GM21619 (cell line): ENCODE data around the gene PPP1R14C.
"Not testable (repeated sequence)": the region's sequence is repeated elsewhere in the genome, so short reads cannot be mapped to it uniquely, and the experiment has no call there.

Experiments
- ATAC-seq: cut with Tn5 transposase; IDR thresholded peaks from one replicate; pipeline ENCODE4 v1.9.1; 2021; ENCODE audit not compliant: unreplicated experiment

Gene PPP1R14C

DNA sequence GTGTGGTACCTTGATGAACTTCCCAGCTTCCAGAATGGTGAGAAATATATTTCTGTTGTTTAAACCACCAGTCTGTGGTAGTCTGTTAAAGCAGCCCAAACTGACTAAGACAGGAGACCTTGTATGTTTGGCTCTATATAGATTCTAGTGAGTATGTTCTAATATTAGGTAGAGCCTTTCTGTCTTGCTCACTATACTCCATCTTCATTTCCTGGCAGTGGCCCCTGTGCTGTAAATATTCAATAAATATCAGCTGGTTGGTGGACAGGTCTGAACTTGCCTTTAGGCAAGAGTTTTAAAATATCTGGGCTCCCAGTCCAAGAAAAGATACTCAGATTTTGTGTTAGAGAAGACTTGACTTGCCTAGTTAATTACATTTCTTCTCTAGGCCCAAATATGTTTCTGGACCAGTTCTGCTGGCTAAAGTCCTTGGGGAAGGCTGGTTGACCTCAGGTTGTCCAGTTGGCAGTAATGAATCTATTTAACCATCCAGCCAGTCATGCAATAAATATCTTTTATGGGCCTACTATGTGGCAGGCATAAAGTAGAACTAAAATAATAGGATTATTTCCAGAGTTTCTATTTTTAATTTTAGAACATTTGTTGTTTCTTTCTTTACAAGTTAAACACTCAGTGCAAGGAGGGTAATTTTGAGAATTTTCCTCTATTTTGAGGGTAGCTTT is 22.3 kb downstream of the PPP1R14C start:
- ATAC-seq, result no peak

DNA sequence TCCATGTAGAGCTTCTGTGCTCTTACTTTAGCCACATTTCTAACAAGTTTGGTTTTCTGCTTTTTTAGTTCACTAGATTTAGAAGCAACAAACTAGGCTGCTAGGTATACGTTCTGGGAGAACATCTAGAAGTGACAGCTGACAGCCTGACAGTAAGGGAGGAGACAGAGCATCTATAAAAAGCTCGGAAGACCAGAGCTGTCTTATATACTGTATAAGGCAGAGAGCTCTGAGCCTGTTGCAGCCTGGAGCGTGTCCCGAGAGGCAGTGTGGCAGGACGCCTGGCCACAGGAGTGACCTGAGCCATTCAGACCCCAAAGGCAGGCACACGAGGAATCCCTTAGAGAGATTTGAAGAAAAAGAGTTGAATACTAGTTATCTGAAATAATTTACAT is 24.6 kb downstream of the PPP1R14C start:
- ATAC-seq, result no peak

DNA sequence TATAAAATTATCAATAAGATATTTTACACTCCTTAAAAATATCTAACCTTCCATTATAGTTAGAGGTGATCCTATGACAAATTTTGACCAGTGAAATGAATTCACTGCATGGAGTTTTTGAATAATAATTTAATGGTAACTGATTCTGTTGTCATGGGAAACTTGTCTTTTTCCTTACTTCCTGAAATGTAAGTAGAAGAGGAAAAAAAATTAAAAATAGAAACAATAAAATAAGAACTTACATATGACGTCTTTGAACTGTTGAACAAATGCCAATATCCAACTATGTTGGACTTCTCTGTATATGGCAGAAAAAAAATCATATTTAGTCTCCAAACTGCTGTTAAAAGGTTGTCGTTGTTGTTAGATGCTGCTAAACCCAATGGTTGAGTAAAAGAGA is 26.3 kb downstream of the PPP1R14C start:
- no peak for ATAC-seq

DNA sequence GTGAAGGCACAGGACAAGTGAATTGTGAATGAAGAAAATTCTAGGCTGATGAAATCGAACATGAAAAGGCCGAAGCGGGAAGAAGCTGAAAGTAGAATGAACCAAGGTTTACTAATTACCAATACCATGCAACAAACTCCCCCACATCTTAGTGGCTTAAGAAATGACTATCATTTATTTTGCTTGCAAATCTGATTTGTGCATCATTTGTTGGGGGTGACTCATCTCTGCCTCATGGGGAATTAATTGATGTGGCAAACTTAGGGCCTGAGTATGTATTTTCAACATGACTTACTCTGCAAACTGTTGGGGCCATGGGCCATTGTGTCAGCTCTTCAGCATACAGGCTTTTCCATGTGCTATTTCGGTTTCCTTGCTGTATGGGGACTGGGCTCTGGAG is 26.8 kb downstream of the PPP1R14C start:
- ATAC-seq, result no peak

DNA sequence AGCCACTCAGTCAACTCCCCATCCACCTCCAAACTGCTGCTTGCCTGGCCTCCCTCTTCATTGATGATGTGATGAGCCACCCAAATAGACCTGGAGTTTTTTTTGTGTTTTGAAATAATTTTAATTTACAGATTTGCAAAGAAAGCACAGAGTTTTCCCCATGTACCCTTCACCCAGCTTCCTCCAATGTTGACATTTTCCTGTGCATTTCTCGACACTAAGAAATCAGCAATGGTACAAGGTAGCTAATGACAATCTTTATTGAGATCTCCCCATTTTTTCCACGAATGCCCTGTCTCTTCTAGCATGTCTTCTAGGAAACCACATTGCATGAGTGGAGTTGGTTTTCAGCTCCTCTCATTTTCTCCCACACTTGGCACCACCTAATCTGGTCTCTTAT is 30.1 kb downstream of the PPP1R14C start:
- no peak for ATAC-seq

DNA sequence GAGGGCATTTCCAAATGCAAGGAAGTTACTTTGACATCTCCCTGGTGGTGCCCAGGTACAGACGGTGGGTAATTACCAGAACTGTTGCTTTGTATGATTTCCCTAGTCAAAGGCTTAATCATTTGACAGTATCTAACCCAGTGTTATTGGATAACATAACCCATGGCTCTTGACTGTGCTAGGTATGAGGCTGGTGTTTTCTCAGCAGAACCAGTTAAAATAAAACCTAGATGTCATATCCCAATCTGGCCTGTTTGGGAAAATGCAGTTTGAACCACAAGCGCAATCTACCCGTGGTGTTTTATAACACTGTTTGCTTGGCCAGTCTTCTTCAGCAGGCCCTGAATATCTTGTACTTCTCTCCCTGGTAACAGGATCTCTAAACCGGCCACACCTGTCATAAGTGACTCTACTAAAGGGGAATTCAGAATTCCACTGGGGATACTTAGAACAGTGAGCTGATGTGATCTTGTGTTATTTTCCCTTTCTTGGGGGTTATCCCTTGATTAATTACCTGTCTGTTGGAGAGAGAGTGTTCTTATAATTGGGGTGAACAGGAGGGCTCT is 32.8 kb downstream of the PPP1R14C start:
- ATAC-seq, result no peak

DNA sequence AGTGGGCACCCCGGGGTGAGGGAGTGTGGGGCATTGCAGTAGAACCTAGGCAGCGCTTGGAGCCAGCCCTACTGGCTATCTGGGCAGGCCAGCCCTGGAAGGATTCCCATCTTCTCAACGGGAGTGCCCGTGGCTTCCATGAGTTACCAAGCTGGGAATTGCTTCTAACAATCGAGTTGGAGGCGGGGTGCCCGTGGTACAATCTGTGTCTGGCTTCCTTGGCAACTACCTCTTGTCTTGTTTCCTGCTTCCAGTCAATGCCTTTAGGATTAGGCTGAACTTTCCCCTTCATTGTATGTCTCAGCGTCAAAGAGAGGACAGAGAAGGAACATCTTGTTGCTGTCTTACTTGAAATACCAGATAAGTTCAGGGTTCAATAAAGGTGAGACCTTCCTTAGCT is 33.3 kb downstream of the PPP1R14C start:
- ATAC-seq, result no peak

DNA sequence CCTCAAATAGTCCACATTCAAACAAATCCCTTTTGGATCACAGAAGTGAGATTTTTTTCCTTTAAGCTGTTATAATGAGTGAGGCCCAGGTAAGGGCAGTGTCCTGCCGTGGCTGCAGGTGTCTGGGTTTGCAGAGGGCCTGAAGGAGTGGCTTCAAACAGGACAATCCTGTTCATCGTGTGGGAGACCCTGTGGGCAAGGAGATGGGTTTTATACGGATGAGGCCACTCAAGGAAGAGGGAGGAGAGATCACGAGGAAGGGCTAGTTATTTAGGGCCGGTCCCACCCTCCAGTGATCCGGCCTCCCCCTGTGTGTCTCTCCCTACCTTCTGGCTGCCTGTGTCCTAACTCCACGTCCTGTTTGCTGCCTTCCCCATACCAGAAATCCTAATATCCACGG is 33.8 kb downstream of the PPP1R14C start:
- no peak for ATAC-seq

DNA sequence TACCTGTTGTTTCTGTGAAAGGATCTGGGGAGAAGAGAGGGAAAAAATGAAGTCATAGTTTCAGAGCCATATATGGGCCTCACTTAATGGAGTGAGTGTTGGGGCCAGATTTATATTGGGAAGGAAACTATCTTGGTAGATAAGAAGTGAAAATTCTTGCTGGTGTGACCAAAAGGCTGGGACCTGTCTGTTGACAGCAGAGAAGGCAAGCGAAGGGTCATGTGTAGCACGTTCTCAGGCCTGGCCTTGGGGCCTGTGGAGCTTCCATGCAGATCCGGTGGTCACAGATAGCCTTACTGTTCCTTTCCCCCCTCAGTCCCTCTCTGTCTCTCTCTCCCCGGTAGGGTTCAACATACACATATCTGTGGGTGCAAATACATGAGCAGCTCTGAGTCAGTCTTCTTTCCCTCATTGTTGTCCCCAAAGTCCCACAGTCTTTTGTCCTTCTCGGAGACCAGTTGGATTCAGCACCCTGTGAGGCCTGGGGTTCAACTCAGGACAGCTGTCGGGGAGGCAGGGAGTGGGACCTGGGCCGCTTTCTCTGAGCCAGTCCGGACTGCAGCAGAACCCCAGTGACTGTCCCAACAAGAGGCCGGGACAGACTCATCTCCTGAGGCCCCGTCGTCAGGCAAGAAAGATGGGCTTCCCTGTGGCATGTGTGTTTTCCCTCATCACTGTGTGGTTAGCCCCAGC is 34.6 kb downstream of the PPP1R14C start:
- ATAC-seq, result no peak

DNA sequence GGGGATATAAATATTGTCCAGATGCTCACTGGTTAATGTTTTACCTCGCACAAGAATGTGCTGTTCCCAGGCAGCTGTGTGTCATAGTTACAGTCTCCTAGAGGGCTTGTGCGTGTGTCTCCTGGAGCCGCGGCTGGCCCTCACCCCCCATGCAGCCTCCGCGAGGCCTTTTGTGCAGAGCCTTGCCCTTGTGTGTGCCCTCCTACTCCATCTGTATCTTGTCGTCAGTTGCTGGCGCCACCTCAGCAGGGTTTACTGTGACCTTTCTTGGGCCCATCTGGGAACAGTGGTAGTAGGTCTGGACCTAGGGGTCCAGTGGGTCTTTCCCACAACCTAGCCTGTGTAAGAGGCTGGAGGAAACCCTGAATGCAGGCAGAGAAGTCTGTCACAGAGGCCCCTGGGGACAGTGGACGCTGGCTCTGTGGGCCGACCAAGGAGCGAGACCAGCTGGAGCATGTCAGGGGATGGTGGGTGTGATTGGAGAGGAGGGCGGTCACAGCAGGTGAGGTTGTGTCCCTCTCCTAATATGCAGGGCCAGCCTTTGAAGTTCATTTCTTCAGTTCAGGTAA is 35.2 kb downstream of the PPP1R14C start:
- no peak for ATAC-seq

DNA sequence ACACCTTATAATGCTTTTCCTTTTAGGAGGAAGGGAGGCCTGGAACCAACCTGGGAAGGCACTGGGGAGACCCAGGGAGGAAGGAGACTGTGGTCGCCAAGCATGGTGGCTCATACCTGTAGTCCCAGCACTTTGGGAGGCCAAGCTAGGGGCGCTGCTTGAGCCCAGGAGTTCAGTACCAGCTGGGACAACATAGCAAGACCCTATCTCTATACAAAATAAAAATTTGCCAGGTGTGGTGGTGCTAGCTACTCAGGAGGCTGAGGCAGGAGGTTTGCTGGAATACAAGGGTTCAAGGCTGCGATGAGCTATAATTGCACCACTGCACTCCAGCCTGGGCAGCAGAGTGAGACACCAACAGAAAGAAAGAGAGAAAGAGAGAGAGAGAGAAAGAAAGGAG is 36.2 kb downstream of the PPP1R14C start:
- no peak for ATAC-seq

DNA sequence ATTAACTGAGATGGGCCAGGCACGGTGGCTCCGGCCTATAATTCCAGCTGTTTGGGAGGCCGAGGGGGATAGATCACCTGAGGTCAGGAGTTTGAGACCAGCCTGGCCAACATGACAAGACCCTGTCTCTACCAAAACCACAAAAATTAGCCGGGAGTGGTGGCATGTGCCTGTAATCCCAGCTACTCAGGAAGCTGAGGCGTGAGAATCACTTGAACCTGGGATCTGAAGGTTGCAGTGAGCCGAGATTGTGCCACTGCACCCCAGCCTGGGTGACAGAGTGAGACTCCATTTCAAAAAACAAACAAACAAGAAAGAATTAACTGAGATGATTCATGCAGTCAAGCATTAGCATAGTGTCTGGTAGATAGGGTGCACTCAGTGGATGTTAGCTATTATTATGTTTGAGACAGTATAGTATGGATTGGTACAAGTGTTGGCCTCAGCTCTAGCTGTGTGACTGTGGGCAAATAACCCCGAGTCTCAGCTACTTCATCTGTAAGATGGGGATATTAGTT is 37.1 kb downstream of the PPP1R14C start:
- not testable (repeated sequence) for ATAC-seq

DNA sequence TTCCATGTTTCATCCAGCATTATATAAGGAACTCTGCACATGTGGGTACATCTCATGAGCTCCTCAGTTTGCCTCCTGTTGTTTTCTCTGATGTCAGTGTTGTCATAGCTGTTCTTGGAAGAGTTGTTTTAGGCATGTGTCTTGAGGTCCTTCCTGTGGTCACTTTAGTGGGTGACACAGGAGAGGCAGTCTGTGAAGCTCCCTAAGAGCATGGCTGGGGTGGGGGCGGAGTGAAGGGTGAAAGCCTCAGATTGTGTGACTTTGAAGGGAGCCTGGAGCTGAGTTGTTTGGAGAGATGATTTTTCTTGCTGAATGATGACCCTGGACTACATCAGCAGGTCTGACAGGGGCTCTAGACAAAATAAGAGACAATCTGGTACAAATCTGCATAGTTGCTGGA is 37.7 kb downstream of the PPP1R14C start:
- ATAC-seq, result no peak

DNA sequence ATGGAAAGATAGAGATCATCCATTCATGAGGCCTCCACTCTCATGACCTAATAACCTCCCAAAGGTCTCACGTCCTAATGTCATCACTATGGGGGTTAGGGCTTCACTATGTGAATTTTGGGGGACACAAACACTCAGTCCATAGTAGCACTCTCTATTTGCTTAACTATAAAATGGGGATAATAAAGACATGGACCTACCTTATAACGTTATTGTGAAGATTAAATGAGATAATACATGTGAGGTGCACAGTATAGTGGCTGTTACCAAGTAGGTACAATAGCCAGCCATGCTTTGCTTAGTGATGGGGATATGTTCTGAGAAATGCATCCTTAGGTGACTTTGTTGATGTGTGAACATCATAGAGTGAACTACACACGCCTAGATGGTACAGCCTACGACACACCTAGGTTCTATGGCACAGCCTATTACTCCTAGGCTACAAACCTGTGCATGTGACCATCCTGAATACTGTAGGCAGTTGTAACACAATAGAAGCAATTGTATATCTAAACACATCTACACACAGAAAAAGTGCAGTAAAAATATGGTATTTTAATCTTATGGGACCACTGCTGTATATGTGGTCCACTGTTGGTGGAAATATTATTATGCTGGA is 39.7 kb downstream of the PPP1R14C start:
- no peak for ATAC-seq

DNA sequence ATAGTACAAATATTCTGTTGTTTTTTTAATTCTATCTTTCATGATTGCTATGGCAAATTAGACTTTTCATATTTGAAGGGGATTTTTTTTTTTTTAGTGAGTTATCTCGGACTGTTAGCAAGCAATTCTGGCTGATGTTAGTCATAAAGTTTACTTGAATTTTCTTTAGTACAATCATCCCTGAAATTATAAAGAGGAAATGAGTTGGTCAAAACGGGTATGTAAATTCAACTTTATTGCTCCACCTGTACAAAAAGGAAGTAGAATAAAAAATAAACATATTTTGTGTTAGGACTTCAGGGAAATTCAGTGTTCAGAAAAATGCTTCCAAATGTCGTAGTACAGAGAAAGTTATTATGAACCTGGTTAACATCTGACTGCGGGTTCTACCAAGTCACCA is 40.3 kb downstream of the PPP1R14C start:
- no peak for ATAC-seq

DNA sequence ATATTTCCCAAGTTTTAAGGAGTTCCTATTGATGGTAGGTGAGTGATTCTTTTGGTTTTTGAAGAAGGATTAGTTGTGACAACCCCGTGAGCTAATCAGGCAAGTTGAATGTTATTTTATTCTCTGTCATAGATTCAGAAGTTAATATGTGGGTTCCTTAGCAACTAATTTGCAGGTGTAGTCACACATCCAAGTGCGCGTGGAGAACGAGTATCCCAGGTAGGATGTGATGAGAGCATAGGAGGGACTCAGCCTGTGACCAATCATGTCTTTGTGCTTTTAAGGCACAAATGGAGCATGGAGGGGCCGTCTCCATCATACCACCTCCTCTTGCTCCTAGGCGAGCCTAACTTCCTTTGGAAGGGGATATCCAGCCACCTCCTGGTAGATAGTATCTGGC is 41.1 kb downstream of the PPP1R14C start:
- ATAC-seq, result no peak

DNA sequence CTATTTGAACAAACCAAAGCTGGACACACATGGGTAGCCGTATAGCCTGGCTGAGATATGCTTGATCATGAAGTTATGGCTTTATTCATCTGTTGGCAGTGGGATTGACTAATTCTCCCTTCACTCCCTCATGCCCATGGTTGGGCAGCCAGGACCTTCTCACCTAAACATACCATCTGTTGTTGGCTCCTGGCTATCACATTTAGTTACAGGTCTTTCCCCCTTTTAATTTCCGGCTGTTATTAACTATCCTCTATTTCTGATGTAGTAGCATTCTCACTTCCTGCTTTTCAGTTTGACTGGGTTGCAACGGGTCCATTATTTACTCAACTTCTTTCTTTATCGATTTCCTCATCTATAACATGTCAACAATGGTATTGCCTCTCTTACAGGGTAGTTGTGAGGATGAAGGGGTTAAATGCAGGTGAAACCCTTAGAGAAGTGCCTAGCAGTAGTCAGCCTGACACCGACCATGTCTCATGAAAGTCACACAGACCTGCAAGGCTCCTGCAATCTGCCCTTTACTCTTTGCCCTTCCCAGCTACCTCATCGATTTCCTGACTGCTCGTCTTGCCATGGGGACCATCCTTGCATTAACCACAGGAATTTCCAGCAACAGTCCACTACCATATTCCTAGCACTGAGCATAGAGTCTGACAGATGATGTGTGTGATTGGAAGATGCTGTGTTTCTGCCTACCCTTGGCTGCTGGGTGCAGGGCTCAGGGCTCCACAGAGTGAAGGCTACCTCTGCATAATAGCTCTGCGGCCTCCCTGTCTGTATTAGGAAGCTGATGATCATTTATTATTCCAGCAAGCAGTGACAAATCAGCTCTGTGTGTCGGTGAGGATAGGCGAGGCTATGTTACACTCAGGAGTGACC is 42.2 kb downstream of the PPP1R14C start:
- ATAC-seq, result no peak

DNA sequence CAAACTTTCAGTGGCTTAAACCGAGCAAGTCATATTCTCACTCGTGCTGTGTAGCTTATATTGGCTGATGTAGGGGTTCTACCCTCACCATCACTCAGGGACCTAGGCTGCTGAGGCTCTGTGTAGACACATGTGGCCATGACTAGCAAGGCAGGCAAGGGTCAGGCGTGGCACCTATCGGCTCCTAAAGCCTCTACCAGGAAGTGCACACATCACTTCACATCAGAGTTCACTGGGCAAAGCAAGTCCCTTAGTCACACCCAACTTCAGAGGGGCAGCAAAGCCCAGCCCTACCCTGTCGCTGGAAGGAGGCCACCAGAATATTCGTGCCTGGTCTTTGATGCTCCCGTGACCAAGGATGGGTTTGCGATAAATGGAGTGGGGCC is 42.9 kb downstream of the PPP1R14C start:
- ATAC-seq, result no peak

DNA sequence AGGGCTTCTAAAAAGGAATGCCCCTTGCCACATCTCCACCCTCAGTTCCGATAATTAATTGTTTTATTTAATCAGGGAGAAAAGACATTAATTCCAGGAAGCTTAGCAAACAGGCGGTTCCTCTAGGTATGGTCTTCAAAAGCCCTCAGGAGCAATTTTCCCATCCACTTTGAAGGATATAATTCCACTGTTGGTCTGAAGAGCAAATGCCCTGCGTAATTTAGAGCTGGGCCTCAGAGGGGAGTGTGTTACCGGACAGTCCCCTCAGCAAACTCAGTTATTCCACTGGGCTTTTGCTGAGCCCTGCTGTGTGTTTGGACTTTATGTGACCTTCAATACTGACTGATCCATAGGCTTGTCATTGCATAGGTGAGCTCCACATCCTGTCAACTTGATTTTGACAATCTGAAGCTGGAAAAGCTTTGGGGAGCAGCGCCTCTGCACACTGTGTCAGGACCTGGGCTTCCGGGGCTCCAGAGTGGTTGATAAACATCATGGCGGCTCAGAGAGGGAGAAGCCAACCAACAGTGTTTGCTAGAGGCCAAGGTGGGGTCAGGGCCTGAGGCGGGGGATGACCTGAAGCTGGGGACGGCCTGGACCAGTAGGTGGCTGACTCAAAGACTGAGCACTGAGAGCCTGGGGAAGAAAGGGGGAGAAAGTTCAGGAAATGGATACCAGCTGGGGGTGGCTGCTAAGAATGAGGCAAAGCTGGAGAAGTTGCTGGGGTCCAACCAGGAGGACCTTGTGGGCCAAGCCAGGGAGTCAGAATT is 43.5 kb downstream of the PPP1R14C start:
- ATAC-seq, result no peak

DNA sequence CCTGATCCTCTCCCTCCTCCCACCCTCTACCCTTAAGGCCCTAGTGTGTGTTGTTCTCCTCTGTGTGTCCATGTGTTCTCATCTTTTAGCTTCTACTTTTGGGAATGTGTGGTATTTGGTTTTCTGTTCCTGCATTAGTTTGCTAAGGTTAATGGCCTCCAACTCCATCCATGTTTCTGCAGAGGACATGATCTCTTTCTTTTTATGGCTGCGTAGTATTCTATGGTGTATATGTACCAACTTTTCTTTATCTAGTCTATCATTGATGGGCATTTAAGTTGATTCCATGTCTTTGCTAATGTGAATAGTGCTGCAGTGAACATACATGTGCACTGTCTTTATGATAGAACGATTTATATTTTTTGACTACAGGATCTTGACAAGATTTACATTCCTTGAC is 44.6 kb downstream of the PPP1R14C start:
- not testable (repeated sequence) for ATAC-seq
